ENCODE data around the gene REXO1.
"Not testable (repeated sequence)": the region's sequence is repeated elsewhere in the genome, so short reads cannot be mapped to it uniquely, and the experiment has no call there.

REXO1 gene

DNA sequence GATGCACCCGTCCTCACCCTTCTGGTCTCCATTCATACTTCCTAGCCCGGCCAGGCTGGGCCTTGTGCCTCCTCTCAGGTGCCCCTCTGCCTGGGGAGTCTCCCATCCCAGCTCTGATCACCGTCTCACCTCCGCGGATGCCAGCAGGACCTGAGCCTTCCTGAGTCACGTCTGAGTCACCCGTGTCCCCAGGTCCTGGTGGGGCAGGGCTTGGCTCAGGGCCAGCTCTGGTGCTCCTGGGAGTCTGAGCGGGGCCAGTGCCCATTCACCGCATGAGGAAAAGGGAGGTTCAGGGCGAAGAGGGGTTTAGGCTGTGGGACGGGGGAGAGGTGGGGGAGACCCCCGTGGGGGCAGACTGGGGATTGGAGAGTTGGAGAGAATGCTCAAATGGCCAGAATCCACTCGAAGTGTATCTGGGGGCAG lies 36.8 kb downstream of the REXO1 start:
- DNase-seq = no peak

DNA sequence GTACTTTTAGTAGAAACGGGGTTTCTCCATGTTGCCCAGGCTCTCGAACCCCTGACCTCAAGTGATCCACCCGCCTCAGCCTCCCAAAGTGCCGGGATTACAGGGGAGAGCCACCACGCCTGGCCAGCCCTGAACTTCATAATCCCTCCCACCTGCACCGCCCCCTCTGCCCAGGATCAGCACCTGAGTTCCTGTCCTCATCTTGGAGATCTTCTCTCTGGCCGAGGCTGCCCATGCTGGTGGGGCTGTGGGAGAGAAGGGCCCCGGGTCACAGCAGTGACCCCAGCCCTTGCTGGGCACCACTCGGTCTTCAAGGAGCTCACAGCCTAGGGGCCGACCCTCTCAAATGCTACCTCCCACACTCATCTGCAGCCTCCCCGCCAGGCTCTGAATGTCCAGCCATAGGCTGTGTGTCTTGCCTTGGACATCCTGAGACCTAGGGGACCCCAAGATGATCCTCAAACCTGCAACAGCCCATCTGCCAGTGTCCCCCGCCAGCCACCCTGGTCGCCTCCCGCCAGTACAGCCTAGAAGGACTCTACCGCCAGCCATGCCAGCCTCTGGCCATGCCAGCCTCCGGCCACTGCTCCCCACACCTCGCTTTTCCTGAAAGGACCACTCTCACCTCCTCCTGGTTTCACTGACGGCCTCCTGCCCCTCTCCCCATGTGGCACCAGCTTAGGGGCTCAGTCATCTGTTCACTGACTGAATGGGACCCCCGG lies 37.7 kb downstream of the REXO1 start:
- DNase-seq = no peak

DNA sequence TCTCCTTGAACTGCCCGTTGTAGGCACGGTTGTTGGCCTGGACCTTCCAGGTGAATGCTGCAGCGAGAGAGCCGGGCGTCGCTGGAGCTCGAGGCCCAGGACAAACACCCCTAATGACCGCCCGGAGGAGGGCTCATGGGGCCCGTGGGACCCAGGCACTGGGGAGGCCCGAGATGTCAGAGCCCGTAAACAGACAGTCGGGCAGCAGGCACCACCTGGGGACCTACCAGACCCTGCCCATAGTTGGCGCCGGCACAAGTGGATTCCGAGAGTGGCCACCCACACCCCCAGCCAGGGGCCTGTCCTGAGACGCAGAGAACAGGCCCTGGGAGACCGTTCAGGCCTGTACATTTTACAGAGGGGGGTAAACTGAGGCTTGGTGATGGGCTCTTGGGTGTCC lies 38.6 kb downstream of the REXO1 start:
- no peak for DNase-seq

DNA sequence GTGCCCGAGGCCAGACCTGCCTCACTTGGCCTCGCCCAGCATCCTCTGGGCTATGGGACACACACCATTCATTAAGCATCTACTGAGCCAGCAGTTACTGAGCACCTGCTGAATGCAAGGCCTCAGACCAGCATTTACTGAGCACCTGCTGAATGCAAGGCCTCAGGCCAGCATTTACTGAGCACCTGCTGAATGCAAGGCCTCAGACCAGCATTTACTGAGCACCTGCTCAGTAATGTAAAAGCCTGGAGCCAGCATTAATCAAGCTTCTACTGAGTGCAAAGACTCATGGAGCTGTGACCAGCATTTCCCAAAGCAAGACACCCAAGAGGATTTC lies 39.9 kb downstream of the REXO1 start:
- DNase-seq = no peak

- DNase-seq = no peak
Observed at GRCh38 chr19:1807695-1808394, 40.4 kb downstream of the REXO1 start.

DNA sequence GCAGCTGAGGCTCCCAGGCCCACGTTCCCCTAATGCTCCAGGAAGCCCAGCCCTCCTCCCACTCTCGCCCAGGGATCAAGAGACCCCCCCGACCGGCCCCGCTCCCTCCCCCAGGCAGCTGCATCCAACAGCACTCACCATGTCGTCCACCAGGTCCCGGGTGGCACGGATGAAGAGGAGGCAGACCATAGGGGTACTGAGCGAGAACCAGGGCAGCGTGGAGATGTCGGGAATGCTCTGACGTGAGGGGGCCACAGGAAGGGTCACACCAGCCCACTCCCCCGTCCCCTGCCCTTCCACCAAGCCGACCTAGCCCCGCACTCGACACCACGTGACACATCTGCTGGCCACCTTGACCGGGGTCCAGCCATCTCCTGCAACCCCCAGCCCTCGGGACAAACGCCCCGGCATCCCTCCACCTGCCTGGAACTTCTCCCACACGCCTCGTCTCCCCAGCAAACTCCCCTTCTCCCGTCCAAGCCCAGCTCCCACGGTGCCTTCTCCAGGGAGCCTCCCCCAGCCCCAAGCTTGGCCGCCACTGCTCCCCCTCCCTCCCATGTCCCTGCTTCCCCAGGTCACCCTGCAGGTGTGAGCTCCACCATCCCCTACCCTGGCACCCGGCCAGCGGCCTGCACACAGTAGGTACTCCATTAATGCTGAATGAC lies 41.1 kb downstream of the REXO1 start:
- DNase-seq = no peak

GRCh38 chr19:1806184-1807029 lies 41.9 kb downstream of the REXO1 start:
- DNase-seq = no peak

GRCh38 chr19:1805401-1806183 lies 42.7 kb downstream of the REXO1 start:
- DNase-seq = no peak

DNA sequence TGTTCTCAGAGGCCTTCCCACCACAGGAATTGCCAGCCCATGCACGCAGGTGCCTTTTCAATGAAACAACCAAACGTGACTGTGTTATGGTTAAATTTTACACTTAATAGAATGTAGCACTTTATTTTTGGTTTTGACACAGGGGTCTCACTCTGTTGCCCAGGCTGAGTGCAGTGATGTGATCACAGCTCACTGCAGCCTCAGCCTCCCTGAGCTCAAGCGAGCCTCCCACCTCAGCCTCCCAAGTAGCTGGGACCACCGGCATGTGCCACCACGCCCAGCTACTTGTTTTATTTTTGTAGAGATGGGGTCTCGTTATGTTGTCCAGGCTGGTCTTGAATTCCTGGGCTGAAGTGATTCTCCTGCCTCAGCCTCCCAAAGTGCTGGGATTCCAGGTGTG lies 43.4 kb downstream of the REXO1 start:
- no peak for DNase-seq

- no peak for DNase-seq
Observed at GRCh38 chr19:1799695-1800342, 48.5 kb downstream of the REXO1 start.

GRCh38 chr19:1797313-1797712 lies 51.0 kb downstream of the REXO1 start:
- DNase-seq = not testable (repeated sequence)

- DNase-seq = no peak
Observed at GRCh38 chr19:1796395-1797142, 51.7 kb downstream of the REXO1 start.

- DNase-seq = no peak
Observed at GRCh38 chr19:1794424-1795172, 53.7 kb downstream of the REXO1 start.

DNA sequence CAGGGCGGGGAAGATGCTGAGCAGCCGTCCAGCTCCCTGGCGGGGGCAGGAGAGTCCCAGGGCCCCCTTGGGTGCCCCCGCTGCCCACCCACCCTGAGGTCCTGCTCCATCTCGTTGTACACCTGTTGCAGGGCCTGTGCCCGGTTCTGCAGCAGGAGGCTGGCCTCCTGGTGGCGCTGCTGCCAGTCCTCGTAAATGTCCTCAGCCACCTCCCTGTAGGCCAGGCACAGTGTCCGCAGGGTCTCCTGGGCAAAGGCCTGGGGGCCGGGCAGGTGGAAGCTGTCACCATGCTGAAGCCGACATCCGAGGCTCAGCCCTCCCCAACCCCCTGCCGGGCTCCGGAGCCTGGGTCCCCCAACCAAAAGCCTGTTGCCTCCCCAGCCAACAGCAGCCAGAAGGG lies 56.4 kb downstream of the REXO1 start:
- no peak for DNase-seq

GRCh38 chr19:1790054-1790792 lies 58.1 kb downstream of the REXO1 start:
- DNase-seq = no peak

- DNase-seq = no peak
Observed at GRCh38 chr19:1789261-1790041, 58.8 kb downstream of the REXO1 start.

- DNase-seq = no peak
Observed at GRCh38 chr19:1787116-1787515, 61.2 kb downstream of the REXO1 start.

DNA sequence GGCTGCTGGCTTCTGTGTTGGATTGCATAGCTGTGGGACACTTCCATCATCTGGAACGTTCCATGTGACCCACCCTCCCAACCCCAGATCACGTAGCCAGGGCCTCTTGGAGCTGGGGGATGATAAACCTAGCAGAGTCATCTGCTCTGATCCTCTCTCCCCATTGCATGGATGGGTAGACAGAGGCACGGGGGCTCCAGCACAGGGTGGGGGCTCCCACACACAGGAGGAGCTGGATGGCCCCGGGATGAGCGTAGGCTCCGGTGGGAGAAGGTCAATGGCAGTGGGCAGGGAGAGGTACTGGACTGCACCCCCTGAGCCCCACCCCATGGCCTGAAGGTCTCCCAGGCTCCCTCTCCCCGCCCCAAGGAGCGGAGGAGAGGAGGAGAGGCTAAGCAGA lies 61.6 kb downstream of the REXO1 start:
- DNase-seq = no peak

GRCh38 chr19:1785310-1785709 lies 63.0 kb downstream of the REXO1 start:
- DNase-seq = no peak
